HepG2 (cell line): ENCODE data around the gene LIME1. TPM values are rescaled to one million over a fixed set of nuclear protein-coding genes. Genes with fewer than 3 reads are reported as not detected.

Experiments used
- ATF4 ChIP-seq, 2 experiments: fragments of 450-650 bp in 1 of 2; sonication (generic) in 1 of 2; formaldehyde crosslinking; IDR thresholded peaks; 2 replicates each; pipeline versions ENCODE4 v1.5.0 to v1.8.0; 2020 to 2022; ENCODE audit warnings: mild to moderate bottlenecking in 1 of 2, missing genetic modification reagents in 1 of 2
- CEBPG ChIP-seq: IDR thresholded peaks from 2 replicates; pipeline ENCODE4 v1.6.1; 2016
- CHCHD3 ChIP-seq: sonication (generic); formaldehyde crosslinking; IDR thresholded peaks from 2 replicates; pipeline ENCODE4 v1.8.0; 2022; ENCODE audit warnings: mild to moderate bottlenecking, missing genetic modification reagents, moderate library complexity
- GRHL1 ChIP-seq: sonication (generic); formaldehyde crosslinking; conservative IDR thresholded peaks from 2 replicates; pipeline ENCODE4 v1.8.0; 2022; ENCODE audit warnings: missing genetic modification reagents
- LCORL ChIP-seq, 2 experiments: fragments of 450-650 bp in 1 of 2; sonication (generic) in 1 of 2; formaldehyde crosslinking in 1 of 2; IDR thresholded peaks; 2 replicates each; pipeline versions ENCODE4 v1.5.0 to v1.6.1; 2017 to 2020; ENCODE audit warnings: antibody characterized with exemption in 1 of 2, missing genetic modification reagents in 1 of 2
- REPIN1 ChIP-seq: sonication (generic); formaldehyde crosslinking; IDR thresholded peaks from 2 replicates; pipeline ENCODE4 v1.8.0; 2022; ENCODE audit warnings: missing genetic modification reagents, low read depth, mild to moderate bottlenecking, borderline replicate concordance
- SNAPC2 ChIP-seq: sonication (generic); formaldehyde crosslinking; IDR thresholded peaks from 2 replicates; pipeline ENCODE4 v1.8.1; 2022; ENCODE audit warnings: mild to moderate bottlenecking, missing genetic modification reagents
- TRAFD1 ChIP-seq: sonication (generic); formaldehyde crosslinking; IDR thresholded peaks from 2 replicates; pipeline ENCODE4 v1.5.1; 2020; ENCODE audit warnings: missing genetic modification reagents, mild to moderate bottlenecking, borderline replicate concordance
- U2AF2 ChIP-seq: fragments of 200-400 bp; formaldehyde crosslinking; IDR thresholded peaks from 2 replicates; pipeline ENCODE4 v1.6.1; 2017; ENCODE audit warnings: low read depth, mild to moderate bottlenecking, low read length
- ZBTB21 ChIP-seq: sonication (generic); formaldehyde crosslinking; IDR thresholded peaks from 2 replicates; pipeline ENCODE4 v1.4.0; 2020; ENCODE audit warnings: missing genetic modification reagents
- ZFYVE20 ChIP-seq: sonication (generic); formaldehyde crosslinking; IDR thresholded peaks from 2 replicates; pipeline ENCODE4 v1.8.0; 2023; ENCODE audit warnings: low read depth, mild to moderate bottlenecking, moderate library complexity, missing genetic modification reagents, borderline replicate concordance
- ZNF10 ChIP-seq: sonication (generic); formaldehyde crosslinking; IDR thresholded peaks from 2 replicates; pipeline ENCODE4 v1.4.0; 2020; ENCODE audit warnings: mild to moderate bottlenecking, low read depth, missing genetic modification reagents, borderline replicate concordance
- ZNF660 ChIP-seq: sonication (generic); formaldehyde crosslinking; IDR thresholded peaks from 2 replicates; pipeline ENCODE4 v1.5.1; 2020; ENCODE audit warnings: mild to moderate bottlenecking, low read depth, missing genetic modification reagents, borderline replicate concordance
- polyA plus RNA-seq, 8 experiments: library from polyadenylated mRNA; depleted of rRNA in 3 of 8; stranded (reverse) in 7 of 8; unstranded in 1 of 8; fragments of >200 nt; fragmentation: Illumina TruSeq in 4 of 8; extraction: Trizol in 4 of 8; gene quantifications; 2 replicates each; pipeline versions ENCODE4 v1.2.1 to v1.2.3, GENCODE V29; 2011 to 2016; ENCODE audit warnings: low read depth in 4 of 8, missing spikeins in 1 of 8, mixed read lengths in 1 of 8; ENCODE audit not compliant: insufficient read depth in 1 of 8
- total RNA-seq, 5 experiments: library from RNA; depleted of rRNA; stranded (reverse); fragments of >200 nt; fragmentation: Illumina TruSeq; extraction: Trizol; gene quantifications; 2 replicates each; pipeline ENCODE4 v1.2.3, GENCODE V29; 2016; ENCODE audit warnings: low read depth in 1 of 5
- TF ChIP-seq, protein P1 (sequence below), 2 experiments: sonication (generic) in 1 of 2; formaldehyde crosslinking in 1 of 2; IDR thresholded peaks; 2 replicates each; pipeline versions ENCODE4 v1.6.1 to v1.9.0; 2014 to 2022; ENCODE audit warnings: antibody characterized with exemption in 1 of 2, borderline replicate concordance in 1 of 2, inconsistent platforms in 1 of 2, low read depth in 1 of 2, missing genetic modification reagents in 1 of 2

The LIME1 gene
- total and polyA plus RNA-seq, 2 of the 13 experiments (the other 11 are each of a cell fraction or from before 2014, with no cell fraction given) = 13.0 to 61.5 TPM

GRCh38 chr20:63739130-63740069 lies 2.9 kb downstream of the LIME1 start, which contains the start of gene SLC2A4RG (continued):
- no peak for TF ChIP-seq TRAFD1 (CRISPR knock-in tag)
- no peak for TF ChIP-seq ZNF10
- no peak for TF ChIP-seq ZNF660
- peak in 1 of 2 experiments; percentile 72; a peak in 2 of 4 replicates for TF ChIP-seq ATF4 (CRISPR knock-in tag; IDR thresholded peaks at IDR 0.05)
- no peak for TF ChIP-seq GRHL1
- no peak for TF ChIP-seq ZFYVE20 (CRISPR knock-in tag)
- peak; percentile 64; the same call in 1 of the 2 replicates for TF ChIP-seq CHCHD3 (CRISPR knock-in tag)
- peak; percentile 78 for TF ChIP-seq REPIN1 (CRISPR knock-in tag)
- peak; percentile 53; the same call in 1 of the 2 replicates for TF ChIP-seq ZBTB21 (CRISPR knock-in tag)
- TF ChIP-seq CEBPG (CRISPR knock-in tag) = peak; percentile 78
- TF ChIP-seq, protein P1, sequence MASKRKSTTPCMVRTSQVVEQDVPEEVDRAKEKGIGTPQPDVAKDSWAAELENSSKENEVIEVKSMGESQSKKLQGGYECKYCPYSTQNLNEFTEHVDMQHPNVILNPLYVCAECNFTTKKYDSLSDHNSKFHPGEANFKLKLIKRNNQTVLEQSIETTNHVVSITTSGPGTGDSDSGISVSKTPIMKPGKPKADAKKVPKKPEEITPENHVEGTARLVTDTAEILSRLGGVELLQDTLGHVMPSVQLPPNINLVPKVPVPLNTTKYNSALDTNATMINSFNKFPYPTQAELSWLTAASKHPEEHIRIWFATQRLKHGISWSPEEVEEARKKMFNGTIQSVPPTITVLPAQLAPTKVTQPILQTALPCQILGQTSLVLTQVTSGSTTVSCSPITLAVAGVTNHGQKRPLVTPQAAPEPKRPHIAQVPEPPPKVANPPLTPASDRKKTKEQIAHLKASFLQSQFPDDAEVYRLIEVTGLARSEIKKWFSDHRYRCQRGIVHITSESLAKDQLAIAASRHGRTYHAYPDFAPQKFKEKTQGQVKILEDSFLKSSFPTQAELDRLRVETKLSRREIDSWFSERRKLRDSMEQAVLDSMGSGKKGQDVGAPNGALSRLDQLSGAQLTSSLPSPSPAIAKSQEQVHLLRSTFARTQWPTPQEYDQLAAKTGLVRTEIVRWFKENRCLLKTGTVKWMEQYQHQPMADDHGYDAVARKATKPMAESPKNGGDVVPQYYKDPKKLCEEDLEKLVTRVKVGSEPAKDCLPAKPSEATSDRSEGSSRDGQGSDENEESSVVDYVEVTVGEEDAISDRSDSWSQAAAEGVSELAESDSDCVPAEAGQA (IDR thresholded peaks at IDR 0.05; ENCODE audit: low read depth) = peak; percentile 70; the same call in 1 of the 2 replicates
- TF ChIP-seq, protein P1 (CRISPR knock-in tag; IDR thresholded peaks at IDR 0.05; ENCODE audit: borderline replicate concordance) = peak; percentile 87; the same call in 1 of the 2 replicates
- no peak; the same call in 1 of the 2 replicates for TF ChIP-seq SNAPC2 (CRISPR knock-in tag)
- no peak for TF ChIP-seq LCORL (IDR thresholded peaks at IDR 0.05)
- peak; percentile 82 for TF ChIP-seq LCORL (CRISPR knock-in tag; IDR thresholded peaks at IDR 0.05)
- TF ChIP-seq U2AF2 = no peak; the same call in 1 of the 2 replicates
